ENCODE data around the gene EML1. TPM values are rescaled to one million over a fixed set of nuclear protein-coding genes. Genes with fewer than 3 reads are reported as not detected.

EML1 gene
- total RNA-seq, 2 donors from 2014 or later, result 23.6 to 34.6 TPM

DNA sequence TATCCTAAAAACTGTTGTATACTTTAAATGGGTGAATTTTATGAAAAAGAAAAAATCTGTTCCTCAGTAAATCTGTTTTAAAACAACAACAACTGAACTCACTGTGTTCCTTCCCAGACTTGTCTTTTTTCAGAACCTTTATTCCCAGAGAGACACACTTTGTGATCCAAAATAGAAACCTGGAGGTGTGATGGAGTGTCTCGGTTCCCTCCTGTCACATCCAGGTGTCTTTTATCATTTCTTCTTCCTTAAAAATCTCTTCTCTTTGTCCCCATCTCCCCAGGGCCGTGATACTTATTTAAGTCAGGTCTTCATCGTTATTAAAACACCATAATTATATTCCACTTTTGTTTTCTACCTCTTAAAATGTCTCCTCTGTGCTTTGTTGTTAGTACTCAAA lies 195.8 kb downstream of the EML1 start:
- Histone ChIP-seq H3K9me3 (no peaks in the 10 kb centered on the region), H3K4me1 (no peaks in the 10 kb centered on the region), H3K27me3 (no peaks in the 10 kb centered on the region), H3K36me3 (replicated peaks in 1 of 2; ENCODE audit: insufficient read depth in 1 of 2, low read depth in 2 of 2) (no peaks in the 10 kb centered on the region), H3K4me3 (no peak overlapping the region), H3K27ac (no peak overlapping the region)
- intact Hi-C loops (cut with DNase I), result loop anchor here (10.0 kb wide), 1 partner anchor 116 kb away; no protein-coding TSS in a partner anchor
- DNase-seq, result no peak
- 86 to 90% methylated on average over 3 of the region's 3 CpGs for WGBS, 2 donors
- no peak for TF ChIP-seq POLR2A (IDR thresholded peaks at IDR 0.05)
- TF ChIP-seq CTCF (IDR thresholded peaks at IDR 0.05), result no peak
- no peak for ATAC-seq

DNA sequence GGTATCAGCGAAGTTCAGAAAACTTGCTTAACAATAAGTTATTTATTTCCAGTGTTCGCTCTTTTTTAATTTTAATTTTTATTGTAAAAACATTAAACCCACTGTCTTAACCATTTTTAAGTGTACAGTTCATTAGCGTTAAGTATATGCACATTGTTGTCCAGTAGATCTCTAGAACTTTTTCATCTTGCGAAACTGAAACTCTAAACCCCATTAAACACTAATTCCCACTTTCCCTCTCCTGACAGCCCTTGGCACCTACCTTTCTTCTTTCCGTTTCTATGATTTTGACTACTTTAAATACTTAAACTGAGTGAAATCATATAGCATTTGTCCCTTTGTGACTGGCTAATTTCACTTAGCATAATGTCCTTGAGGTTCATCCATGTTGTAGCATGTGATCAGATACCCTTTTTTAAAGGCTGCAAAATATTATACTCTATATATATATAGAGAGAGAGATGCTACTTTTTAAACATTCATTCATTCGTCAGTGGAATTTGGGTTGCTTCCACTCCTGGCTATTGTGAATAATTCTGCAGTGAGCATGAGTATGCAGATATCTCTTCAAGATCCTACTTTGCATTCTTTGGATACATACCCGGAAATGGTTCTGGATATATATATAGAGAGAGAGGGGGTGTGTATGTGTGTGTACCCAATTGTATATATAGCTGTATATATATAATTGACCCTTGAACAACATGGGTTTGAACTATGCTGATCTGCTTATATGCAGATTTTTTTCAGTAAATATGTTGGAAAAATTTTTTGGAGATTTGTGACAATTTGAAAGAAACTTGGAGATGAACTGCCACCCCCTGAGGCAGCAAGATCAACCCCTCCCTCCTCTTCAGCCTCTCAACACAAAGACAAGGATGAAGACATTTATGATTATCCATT lies 197.3 kb downstream of the EML1 start:
- intact Hi-C loops (cut with DNase I), result no loop called here
- ATAC-seq (no peak), DNase-seq (no peak)
- Histone ChIP-seq H3K4me3 (no peak overlapping the region), H3K4me1 (no peaks in the 10 kb centered on the region), H3K27ac (no peak overlapping the region), H3K9me3 (no peaks in the 10 kb centered on the region), H3K36me3 (replicated peaks in 1 of 2; ENCODE audit: insufficient read depth in 1 of 2, low read depth in 2 of 2) (no peaks in the 10 kb centered on the region), H3K27me3 (no peaks in the 10 kb centered on the region)
- WGBS, 2 donors, result 85 to 87% methylated on average over 7 of the region's 7 CpGs
- TF ChIP-seq CTCF (IDR thresholded peaks at IDR 0.05) (no peak), POLR2A (IDR thresholded peaks at IDR 0.05) (no peak)

- intact Hi-C loops (cut with DNase I), result no loop called here
Measured at GRCh38 chr14:99991331-99991730, 198.1 kb downstream of the EML1 start.

More at GRCh38 chr14:99991331-99991730, 198.1 kb downstream of the EML1 start:
- TF ChIP-seq POLR2A (IDR thresholded peaks at IDR 0.05), result no peak
- no peak for TF ChIP-seq CTCF (IDR thresholded peaks at IDR 0.05)
- no peak overlapping the region for H3K27ac ChIP-seq
- no peaks in the 10 kb centered on the region for H3K36me3 ChIP-seq (replicated peaks in 1 of 2; ENCODE audit: insufficient read depth in 1 of 2, low read depth in 2 of 2)
- DNase-seq (no peak), ATAC-seq (no peak)
- H3K27me3 ChIP-seq, result no peaks in the 10 kb centered on the region
- H3K9me3 ChIP-seq, result no peaks in the 10 kb centered on the region
- 79 to 82% methylated on average over 7 of the region's 7 CpGs for WGBS, 2 donors
- no peak overlapping the region for H3K4me3 ChIP-seq
- H3K4me1 ChIP-seq, result no peaks in the 10 kb centered on the region

Small RNA genes within 50 kb of the gene (small RNA-seq; reads per million reads assigned to genes)
- 0.14 reads per million for gene RNU1-47P

Other genes starting within 250 kb of the EML1 start
- gene CCDC85C, start 189.2 kb upstream of the EML1 start, total RNA-seq, result 10 to 100 TPM in 1 of 2 donors, 1 to 10 TPM in 1; 8.9 to 10.1 TPM
- under 1 TPM; under 0.01 to 0.26 TPM for gene HHIPL1, start 148.3 kb upstream of the EML1 start, total RNA-seq
- gene CYP46A1, start 109.1 kb upstream of the EML1 start, total RNA-seq, result 1 to 10 TPM; 1.3 to 4.9 TPM

Data from body of pancreas (tissue), 4 donors.